GM19397 (cell line): ENCODE measurements around the gene SNRK.

Experiments used
- ATAC-seq: cut with Tn5 transposase; IDR thresholded peaks from one replicate; pipeline ENCODE4 v1.9.1; 2021; ENCODE audit warnings: mild to moderate bottlenecking, moderate library complexity; ENCODE audit not compliant: unreplicated experiment

The SNRK gene

GRCh38 chr3:43304126-43304525 lies 17.8 kb downstream of the SNRK start:
- no peak for ATAC-seq

GRCh38 chr3:43307226-43307625 lies 20.9 kb downstream of the SNRK start:
- no peak for ATAC-seq

GRCh38 chr3:43307649-43308048 lies 21.3 kb downstream of the SNRK start:
- ATAC-seq, result no peak

- no peak for ATAC-seq
Measured at GRCh38 chr3:43309372-43310305, 23.3 kb downstream of the SNRK start.

- ATAC-seq, result no peak
Measured at GRCh38 chr3:43316783-43317460, 30.6 kb downstream of the SNRK start.

GRCh38 chr3:43317461-43318316 lies 31.3 kb downstream of the SNRK start:
- no peak for ATAC-seq

GRCh38 chr3:43319376-43319775 lies 33.0 kb downstream of the SNRK start:
- no peak for ATAC-seq

- ATAC-seq, result no peak
Measured at GRCh38 chr3:43319794-43320193, 33.5 kb downstream of the SNRK start.

- ATAC-seq, result no peak
Measured at GRCh38 chr3:43320288-43320687, 33.9 kb downstream of the SNRK start.

GRCh38 chr3:43323541-43323940 lies 37.2 kb downstream of the SNRK start:
- ATAC-seq, result no peak

GRCh38 chr3:43326891-43327581 lies 40.7 kb downstream of the SNRK start:
- no peak for ATAC-seq

GRCh38 chr3:43327582-43327979 lies 41.2 kb downstream of the SNRK start:
- ATAC-seq, result no peak

GRCh38 chr3:43328653-43329052 lies 42.3 kb downstream of the SNRK start:
- no peak for ATAC-seq

GRCh38 chr3:43330981-43331380 lies 44.6 kb downstream of the SNRK start:
- ATAC-seq, result no peak

- ATAC-seq, result no peak
Measured at GRCh38 chr3:43331381-43331780, 45.0 kb downstream of the SNRK start.

GRCh38 chr3:43334976-43335375 lies 48.6 kb downstream of the SNRK start:
- no peak for ATAC-seq

GRCh38 chr3:43335799-43336198 lies 49.5 kb downstream of the SNRK start:
- no peak for ATAC-seq

- ATAC-seq, result no peak
Measured at GRCh38 chr3:43338295-43338694, 52.0 kb downstream of the SNRK start.

- ATAC-seq, result no peak
Measured at GRCh38 chr3:43340403-43340802, 54.1 kb downstream of the SNRK start.

- ATAC-seq, result no peak
Measured at GRCh38 chr3:43341788-43342187, 55.4 kb downstream of the SNRK start.

- ATAC-seq, result no peak
Measured at GRCh38 chr3:43343185-43343584, 56.8 kb downstream of the SNRK start.
